ENCODE measurements around the gene PTPN9.
"Not testable (repeated sequence)": the region's sequence is repeated elsewhere in the genome, so short reads cannot be mapped to it uniquely, and the experiment has no call there.

The PTPN9 gene

DNA sequence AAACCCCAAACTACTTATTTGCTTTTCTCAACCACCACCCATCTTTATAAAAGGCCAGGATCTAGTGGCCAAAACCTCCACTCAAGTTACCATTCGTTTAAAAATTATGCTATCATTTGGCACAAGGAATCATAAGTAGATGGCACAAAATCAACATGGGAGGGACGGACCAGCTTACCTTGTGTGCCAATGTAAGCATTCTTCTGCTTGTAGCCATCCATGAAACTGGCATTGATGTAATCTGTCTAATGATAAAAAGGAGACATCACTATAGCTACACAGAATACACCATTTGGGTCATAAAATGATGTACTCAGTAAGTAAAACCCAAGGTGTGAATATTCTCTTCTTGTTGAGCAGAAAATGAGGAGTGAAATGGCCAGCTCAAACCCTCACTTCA, 99.4 kb downstream of the PTPN9 start:
- no peak overlapping the region for H3K4me2 ChIP-seq (ENCODE audit: low read length)
- H3K27ac ChIP-seq = no peak overlapping the region
- H3K4me1 ChIP-seq = no peaks in the 10 kb centered on the region
- no peaks in the 10 kb centered on the region for H3K79me2 ChIP-seq
- TF ChIP-seq, protein P1, sequence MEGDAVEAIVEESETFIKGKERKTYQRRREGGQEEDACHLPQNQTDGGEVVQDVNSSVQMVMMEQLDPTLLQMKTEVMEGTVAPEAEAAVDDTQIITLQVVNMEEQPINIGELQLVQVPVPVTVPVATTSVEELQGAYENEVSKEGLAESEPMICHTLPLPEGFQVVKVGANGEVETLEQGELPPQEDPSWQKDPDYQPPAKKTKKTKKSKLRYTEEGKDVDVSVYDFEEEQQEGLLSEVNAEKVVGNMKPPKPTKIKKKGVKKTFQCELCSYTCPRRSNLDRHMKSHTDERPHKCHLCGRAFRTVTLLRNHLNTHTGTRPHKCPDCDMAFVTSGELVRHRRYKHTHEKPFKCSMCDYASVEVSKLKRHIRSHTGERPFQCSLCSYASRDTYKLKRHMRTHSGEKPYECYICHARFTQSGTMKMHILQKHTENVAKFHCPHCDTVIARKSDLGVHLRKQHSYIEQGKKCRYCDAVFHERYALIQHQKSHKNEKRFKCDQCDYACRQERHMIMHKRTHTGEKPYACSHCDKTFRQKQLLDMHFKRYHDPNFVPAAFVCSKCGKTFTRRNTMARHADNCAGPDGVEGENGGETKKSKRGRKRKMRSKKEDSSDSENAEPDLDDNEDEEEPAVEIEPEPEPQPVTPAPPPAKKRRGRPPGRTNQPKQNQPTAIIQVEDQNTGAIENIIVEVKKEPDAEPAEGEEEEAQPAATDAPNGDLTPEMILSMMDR (IDR thresholded peaks at IDR 0.05) = no peak
- no peaks in the 10 kb centered on the region for H3K9me3 ChIP-seq (ENCODE audit: control insufficient read depth, low read length)
- no peaks in the 10 kb centered on the region for H3K27me3 ChIP-seq (ENCODE audit: control insufficient read depth, insufficient read depth, low read length)
- H3K4me3 ChIP-seq (ENCODE audit: low read depth, low read length) = no peak overlapping the region
- no peak overlapping the region for H2AFZ ChIP-seq
- H3K9ac ChIP-seq = no peak overlapping the region
- no peaks in the 10 kb centered on the region for H3K36me3 ChIP-seq (ENCODE audit: control insufficient read depth, insufficient read depth, low read length)

DNA sequence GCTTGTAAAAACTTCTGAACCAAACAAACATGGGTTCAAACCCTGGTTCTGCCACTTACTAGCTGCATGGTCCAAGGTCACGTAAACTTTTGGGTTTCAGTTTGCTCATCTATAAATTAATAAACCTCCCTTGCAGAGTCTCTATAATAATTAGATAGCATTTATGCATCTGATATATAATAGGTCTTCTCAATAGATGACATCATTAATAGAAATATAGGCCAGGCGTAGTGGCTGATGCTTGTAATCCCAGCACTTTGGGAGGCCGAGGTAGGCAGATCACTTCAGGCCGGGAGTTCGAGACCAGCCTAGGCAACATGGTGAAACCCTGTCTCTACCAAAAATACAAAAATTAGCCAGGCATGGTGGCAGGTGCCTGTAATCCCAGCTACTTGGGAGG, 102.0 kb downstream of the PTPN9 start:
- H3K4me2 ChIP-seq (ENCODE audit: low read length); H3K27ac ChIP-seq; H3K4me1 ChIP-seq; H3K36me3 ChIP-seq (ENCODE audit: control insufficient read depth, insufficient read depth, low read length); H3K79me2 ChIP-seq; H3K9me3 ChIP-seq (ENCODE audit: control insufficient read depth, low read length); H3K27me3 ChIP-seq (ENCODE audit: control insufficient read depth, insufficient read depth, low read length); H3K4me3 ChIP-seq (ENCODE audit: low read depth, low read length); H3K9ac ChIP-seq; H2AFZ ChIP-seq: not testable (repeated sequence)

DNA sequence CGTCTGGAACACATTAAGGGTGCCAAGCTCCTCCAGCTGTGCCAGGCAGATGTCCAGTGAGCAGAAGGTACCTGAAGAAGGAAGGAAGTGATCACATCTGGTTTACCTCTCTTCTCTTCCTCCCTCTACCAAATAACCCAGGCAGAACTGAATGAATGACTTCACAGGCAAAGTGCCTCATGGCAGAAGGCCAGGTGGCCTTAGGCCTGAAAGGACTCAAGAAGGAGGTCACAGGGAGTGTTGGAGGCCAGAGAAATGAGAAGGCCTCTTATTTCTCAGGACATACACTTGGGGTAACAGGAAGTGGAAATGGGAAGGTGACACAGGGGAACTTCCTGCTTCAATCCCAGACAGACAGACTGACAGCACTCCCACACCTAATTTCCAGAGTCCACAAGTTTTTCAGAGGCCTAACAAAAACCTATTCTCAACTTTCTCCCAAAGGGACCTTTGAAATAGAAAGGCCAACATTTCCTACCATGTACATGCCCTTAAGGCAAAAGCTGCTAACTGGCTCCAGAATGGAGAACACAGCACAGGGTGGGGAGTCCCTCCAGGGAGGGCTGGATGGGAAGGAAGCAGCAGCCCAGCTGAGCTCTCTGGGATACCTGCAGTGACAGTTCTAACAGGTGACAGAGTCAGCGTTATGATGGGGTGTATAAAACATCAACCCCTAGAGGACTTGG, 110.1 kb downstream of the PTPN9 start:
- Histone ChIP-seq H3K27ac (no peak overlapping the region), H3K79me2 (no peaks in the 10 kb centered on the region), H3K27me3 (ENCODE audit: control insufficient read depth, insufficient read depth, low read length) (no peaks in the 10 kb centered on the region), H3K4me3 (ENCODE audit: low read depth, low read length) (no peak overlapping the region), H3K9me3 (ENCODE audit: control insufficient read depth, low read length) (no peaks in the 10 kb centered on the region), H3K4me2 (ENCODE audit: low read length) (no peak overlapping the region), H3K4me1 (no peaks in the 10 kb centered on the region), H3K36me3 (ENCODE audit: control insufficient read depth, insufficient read depth, low read length) (no peaks in the 10 kb centered on the region), H3K9ac (no peak overlapping the region), H2AFZ (no peak overlapping the region)
- TF ChIP-seq, protein P1 (IDR thresholded peaks at IDR 0.05) = no peak

DNA sequence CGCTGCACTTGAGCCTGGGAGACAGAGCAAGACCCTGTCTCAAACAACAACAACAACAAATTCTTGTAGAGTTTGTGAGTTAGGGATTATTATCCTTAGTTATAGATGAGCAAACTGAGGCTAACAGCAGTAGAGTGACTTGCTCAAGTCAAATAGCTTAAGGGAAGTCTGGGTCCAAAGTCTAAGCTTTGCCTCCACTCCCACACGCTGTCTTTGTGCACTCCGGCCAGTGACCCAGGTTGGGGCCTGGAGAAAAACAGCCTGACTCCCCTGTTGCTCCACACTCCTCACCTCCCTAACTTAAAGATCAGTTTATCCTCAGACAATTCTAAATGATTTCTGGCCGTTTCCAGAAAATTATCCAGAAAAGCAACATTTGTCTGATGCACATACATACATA, 118.5 kb downstream of the PTPN9 start:
- H3K79me2 ChIP-seq = no peaks in the 10 kb centered on the region
- no peaks in the 10 kb centered on the region for H3K9me3 ChIP-seq (ENCODE audit: control insufficient read depth, low read length)
- no peak overlapping the region for H2AFZ ChIP-seq
- no peak overlapping the region for H3K4me3 ChIP-seq (ENCODE audit: low read depth, low read length)
- no peak overlapping the region for H3K9ac ChIP-seq
- H3K27me3 ChIP-seq (ENCODE audit: control insufficient read depth, insufficient read depth, low read length) = no peaks in the 10 kb centered on the region
- H3K36me3 ChIP-seq (ENCODE audit: control insufficient read depth, insufficient read depth, low read length) = no peaks in the 10 kb centered on the region
- no peak overlapping the region for H3K4me2 ChIP-seq (ENCODE audit: low read length)
- H3K27ac ChIP-seq = no peak overlapping the region
- TF ChIP-seq, protein P1 (IDR thresholded peaks at IDR 0.05) = no peak
- H3K4me1 ChIP-seq = no peaks in the 10 kb centered on the region

DNA sequence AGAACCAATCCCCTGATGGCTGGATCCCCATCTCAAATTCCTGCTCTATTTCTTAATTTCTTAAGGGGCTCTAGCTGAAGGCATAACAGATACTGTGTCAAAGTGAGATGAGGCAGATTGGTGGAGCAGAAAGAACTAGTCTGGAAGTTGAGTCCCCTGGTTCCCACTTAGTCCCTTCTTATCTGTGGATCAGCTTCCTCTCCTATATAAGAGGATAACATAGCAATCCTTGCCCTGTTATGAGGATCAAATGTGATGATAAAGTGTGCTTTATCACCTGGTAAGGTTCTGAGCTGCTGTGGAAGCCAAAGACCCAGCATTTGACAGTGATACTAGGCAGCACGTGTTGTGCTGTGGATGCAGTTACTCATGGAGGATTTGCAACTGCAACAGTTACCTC, 119.5 kb downstream of the PTPN9 start:
- no peaks in the 10 kb centered on the region for H3K79me2 ChIP-seq
- H3K9me3 ChIP-seq (ENCODE audit: control insufficient read depth, low read length) = no peaks in the 10 kb centered on the region
- H3K36me3 ChIP-seq (ENCODE audit: control insufficient read depth, insufficient read depth, low read length) = no peaks in the 10 kb centered on the region
- no peak overlapping the region for H3K27ac ChIP-seq
- no peak overlapping the region for H2AFZ ChIP-seq
- no peak overlapping the region for H3K9ac ChIP-seq
- no peaks in the 10 kb centered on the region for H3K4me1 ChIP-seq
- no peak overlapping the region for H3K4me2 ChIP-seq (ENCODE audit: low read length)
- TF ChIP-seq, protein P1 (IDR thresholded peaks at IDR 0.05) = no peak
- H3K4me3 ChIP-seq (ENCODE audit: low read depth, low read length) = no peak overlapping the region
- H3K27me3 ChIP-seq (ENCODE audit: control insufficient read depth, insufficient read depth, low read length) = no peaks in the 10 kb centered on the region
